Measurements from ENCODE around the gene ZC3H10.

GRCh38 chr12:56154246-56154771, 36.2 kb downstream of the ZC3H10 start:
- TF ChIP-seq, protein P1, sequence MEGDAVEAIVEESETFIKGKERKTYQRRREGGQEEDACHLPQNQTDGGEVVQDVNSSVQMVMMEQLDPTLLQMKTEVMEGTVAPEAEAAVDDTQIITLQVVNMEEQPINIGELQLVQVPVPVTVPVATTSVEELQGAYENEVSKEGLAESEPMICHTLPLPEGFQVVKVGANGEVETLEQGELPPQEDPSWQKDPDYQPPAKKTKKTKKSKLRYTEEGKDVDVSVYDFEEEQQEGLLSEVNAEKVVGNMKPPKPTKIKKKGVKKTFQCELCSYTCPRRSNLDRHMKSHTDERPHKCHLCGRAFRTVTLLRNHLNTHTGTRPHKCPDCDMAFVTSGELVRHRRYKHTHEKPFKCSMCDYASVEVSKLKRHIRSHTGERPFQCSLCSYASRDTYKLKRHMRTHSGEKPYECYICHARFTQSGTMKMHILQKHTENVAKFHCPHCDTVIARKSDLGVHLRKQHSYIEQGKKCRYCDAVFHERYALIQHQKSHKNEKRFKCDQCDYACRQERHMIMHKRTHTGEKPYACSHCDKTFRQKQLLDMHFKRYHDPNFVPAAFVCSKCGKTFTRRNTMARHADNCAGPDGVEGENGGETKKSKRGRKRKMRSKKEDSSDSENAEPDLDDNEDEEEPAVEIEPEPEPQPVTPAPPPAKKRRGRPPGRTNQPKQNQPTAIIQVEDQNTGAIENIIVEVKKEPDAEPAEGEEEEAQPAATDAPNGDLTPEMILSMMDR (IDR thresholded peaks at IDR 0.05) = no peak
- no peak for TF ChIP-seq POLR2AphosphoS5 (IDR thresholded peaks at IDR 0.05)

All from breast epithelium (tissue), 3 donors.